GF-D8 (cell line): Measurements from ENCODE around the gene ZNF529.

ENCODE experiments used
- DNase-seq: peaks from one replicate; lab custom pipeline; 2025; lab: John Stamatoyannopoulos, UW

Gene ZNF529

GRCh38 chr19:36514012-36514612 is 59.0 kb downstream of the ZNF529 start:
- DNase-seq, result no peak

GRCh38 chr19:36508325-36508724 is 64.8 kb downstream of the ZNF529 start:
- DNase-seq, result no peak

GRCh38 chr19:36501973-36502372 is 71.1 kb downstream of the ZNF529 start:
- no peak for DNase-seq

- no peak for DNase-seq
These were observed 76.1 kb downstream of the ZNF529 start for GRCh38 chr19:36497001-36497400.
